GM12873 (cell line): ENCODE measurements around the gene IFNL1.

Source experiments
- CTCF ChIP-seq: IDR thresholded peaks from 2 replicates; pipeline ENCODE4 v1.5.1; 2012; ENCODE audit warnings: low read depth, mild to moderate bottlenecking, moderate library complexity, low read length, control low read depth; ENCODE audit not compliant: insufficient read depth; ENCODE audit errors: missing control alignments

Gene IFNL1

GRCh38 chr19:39296055-39296645 is at the start of gene IFNL1:
Gene IFNL1 (plus strand): TSS chr19:39296407. CDS start chr19:39296422, 15 bp downstream.
- no peak for TF ChIP-seq CTCF

- TF ChIP-seq CTCF, result no peak
Measured at GRCh38 chr19:39246951-39247669, 49.1 kb upstream of the IFNL1 start.

- no peak for TF ChIP-seq CTCF
Measured at GRCh38 chr19:39247701-39248664, 48.2 kb upstream of the IFNL1 start.

GRCh38 chr19:39248806-39249205 is 47.4 kb upstream of the IFNL1 start, which contains the start of gene IFNL4:
Gene IFNL4 (minus strand): TSS chr19:39248856.
- no peak for TF ChIP-seq CTCF

GRCh38 chr19:39251081-39251480 is 45.1 kb upstream of the IFNL1 start:
- no peak for TF ChIP-seq CTCF

GRCh38 chr19:39251846-39252245 is 44.4 kb upstream of the IFNL1 start:
- no peak for TF ChIP-seq CTCF

GRCh38 chr19:39252458-39252857 is 43.7 kb upstream of the IFNL1 start:
- no peak for TF ChIP-seq CTCF
